ENCODE measurements around the gene EFCAB11.

DNA sequence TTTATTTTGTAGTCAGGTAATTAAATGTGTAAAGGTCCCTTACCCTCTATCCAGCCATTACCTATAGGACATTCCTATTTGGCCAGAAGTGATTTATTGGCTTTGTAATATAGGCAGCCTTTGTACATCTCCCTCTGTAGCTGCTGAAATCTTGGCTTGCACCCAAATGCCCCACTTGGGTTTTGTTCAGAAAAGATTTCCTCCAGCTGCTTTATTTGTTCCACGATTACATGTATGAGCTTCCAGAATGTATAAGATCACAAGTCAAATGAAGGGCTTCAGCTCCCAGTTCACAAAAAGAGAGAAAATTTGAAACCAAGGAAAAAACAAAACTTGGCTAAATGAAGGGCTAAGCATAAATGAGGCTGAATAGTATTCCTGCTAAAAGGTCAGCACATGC lies 103.4 kb downstream of the EFCAB11 start:
- TF ChIP-seq, protein P1, sequence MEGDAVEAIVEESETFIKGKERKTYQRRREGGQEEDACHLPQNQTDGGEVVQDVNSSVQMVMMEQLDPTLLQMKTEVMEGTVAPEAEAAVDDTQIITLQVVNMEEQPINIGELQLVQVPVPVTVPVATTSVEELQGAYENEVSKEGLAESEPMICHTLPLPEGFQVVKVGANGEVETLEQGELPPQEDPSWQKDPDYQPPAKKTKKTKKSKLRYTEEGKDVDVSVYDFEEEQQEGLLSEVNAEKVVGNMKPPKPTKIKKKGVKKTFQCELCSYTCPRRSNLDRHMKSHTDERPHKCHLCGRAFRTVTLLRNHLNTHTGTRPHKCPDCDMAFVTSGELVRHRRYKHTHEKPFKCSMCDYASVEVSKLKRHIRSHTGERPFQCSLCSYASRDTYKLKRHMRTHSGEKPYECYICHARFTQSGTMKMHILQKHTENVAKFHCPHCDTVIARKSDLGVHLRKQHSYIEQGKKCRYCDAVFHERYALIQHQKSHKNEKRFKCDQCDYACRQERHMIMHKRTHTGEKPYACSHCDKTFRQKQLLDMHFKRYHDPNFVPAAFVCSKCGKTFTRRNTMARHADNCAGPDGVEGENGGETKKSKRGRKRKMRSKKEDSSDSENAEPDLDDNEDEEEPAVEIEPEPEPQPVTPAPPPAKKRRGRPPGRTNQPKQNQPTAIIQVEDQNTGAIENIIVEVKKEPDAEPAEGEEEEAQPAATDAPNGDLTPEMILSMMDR (IDR thresholded peaks at IDR 0.05 in 2 of 3, conservative IDR thresholded peaks at IDR 0.05 in 1 of 3; ENCODE audit: borderline replicate concordance in 1 of 3, insufficient read depth in 1 of 3, low read depth in 2 of 3, low read length in 2 of 3) = no peak
- TF ChIP-seq JUND (IDR thresholded peaks at IDR 0.05) = no peak
- TF ChIP-seq SP1 (IDR thresholded peaks at IDR 0.05; ENCODE audit: low read depth) = no peak
- no peak for TF ChIP-seq RAD21 (IDR thresholded peaks at IDR 0.05; ENCODE audit: low read depth)
- no peak for TF ChIP-seq EZH2phosphoT487 (IDR thresholded peaks at IDR 0.05; ENCODE audit: borderline replicate concordance)
- no peak for TF ChIP-seq POLR2A (IDR thresholded peaks at IDR 0.05; ENCODE audit: borderline replicate concordance, extremely low read depth, insufficient read depth, insufficient read length)
- TF ChIP-seq CEBPB (IDR thresholded peaks at IDR 0.05; ENCODE audit: low read depth) = no peak
